DND-41 (cell line): Measurements from ENCODE around the gene RABGAP1.

Experiments
- ATAC-seq: fragments of 200-7000 bp; cut with Tn5 transposase; 3 replicates; pipeline ENCODE4 v1.9.1; 2021; ENCODE audit warnings: low read depth; ENCODE audit not compliant: insufficient read depth
- DNase-seq: peaks from one replicate; pipeline ENCODE4 v3.0.0-alpha.2; 2020
- H2AFZ ChIP-seq: 2 replicates; pipeline ENCODE4 v1.6.0; 2012; ENCODE audit warnings: low read depth, low read length
- H3K27ac ChIP-seq: 2 replicates; pipeline ENCODE4 v1.5.1; 2012; ENCODE audit warnings: low read length, inconsistent platforms
- H3K27me3 ChIP-seq: fragments of 200-600 bp; sonication (generic); 2 replicates; pipeline ENCODE4 v1.6.0; 2012; ENCODE audit warnings: low read length, mild to moderate bottlenecking, inconsistent platforms; ENCODE audit not compliant: insufficient read depth, poor library complexity
- H3K36me3 ChIP-seq: 2 replicates; pipeline ENCODE4 v1.5.1; 2012; ENCODE audit warnings: low read length, inconsistent platforms; ENCODE audit not compliant: insufficient read depth
- H3K4me1 ChIP-seq: 2 replicates; pipeline ENCODE4 v1.5.1; 2012; ENCODE audit warnings: mild to moderate bottlenecking, low read length; ENCODE audit not compliant: insufficient read depth
- H3K4me2 ChIP-seq: 2 replicates; pipeline ENCODE4 v1.6.0; 2012; ENCODE audit warnings: mild to moderate bottlenecking, moderate library complexity, low read length, inconsistent platforms; ENCODE audit not compliant: insufficient read depth
- H3K4me3 ChIP-seq, 2 experiments: fragments of 200-600 bp in 1 of 2; shearing (Covaris generic) in 1 of 2; 2 replicates each; pipeline ENCODE4 v1.5.1; 2012 to 2016; ENCODE audit warnings: inconsistent platforms in 2 of 2, low read length in 2 of 2, mild to moderate bottlenecking in 2 of 2, low read depth in 1 of 2, moderate library complexity in 1 of 2
- H3K79me2 ChIP-seq: 2 replicates; pipeline ENCODE4 v1.6.0; 2012; ENCODE audit warnings: low read length, inconsistent platforms; ENCODE audit not compliant: insufficient read depth
- H3K9ac ChIP-seq: 2 replicates; pipeline ENCODE4 v1.6.0; 2012; ENCODE audit warnings: low read depth, mild to moderate bottlenecking, inconsistent platforms, low read length, moderate library complexity
- H3K9me3 ChIP-seq: 2 replicates; pipeline ENCODE4 v1.5.1; 2012; ENCODE audit warnings: low read length, moderate library complexity, mild to moderate bottlenecking, inconsistent platforms; ENCODE audit not compliant: insufficient read depth, severe bottlenecking
- H4K20me1 ChIP-seq: 2 replicates; pipeline ENCODE4 v1.6.0; 2012; ENCODE audit warnings: low read length; ENCODE audit not compliant: insufficient read depth
- CTCF ChIP-seq: IDR thresholded peaks from 2 replicates; pipeline ENCODE4 v1.5.1; 2012; ENCODE audit warnings: borderline replicate concordance, low read length, moderate library complexity, mild to moderate bottlenecking; ENCODE audit not compliant: poor library complexity, severe bottlenecking; ENCODE audit errors: extremely low read depth
- EZH2 ChIP-seq: IDR thresholded peaks from 3 replicates; pipeline ENCODE4 v1.6.1; 2012; ENCODE audit warnings: borderline replicate concordance, low read depth, mild to moderate bottlenecking, moderate library complexity, low read length, inconsistent platforms; ENCODE audit not compliant: severe bottlenecking

The RABGAP1 gene

GRCh38 chr9:122954253-122954691 lies 13.5 kb downstream of the RABGAP1 start:
- Histone ChIP-seq H2AFZ (no peak overlapping the region), H3K79me2 (peaks cover 60% of the 10 kb centered on the region), H4K20me1 (no peaks in the 10 kb centered on the region; the same call in 1 of the 2 replicates), H3K9ac (no peak overlapping the region), H3K27me3 (no peaks in the 10 kb centered on the region), H3K9me3 (no peaks in the 10 kb centered on the region), H3K4me1 (no peaks in the 10 kb centered on the region), H3K36me3 (no peaks in the 10 kb centered on the region), H3K27ac (no peak overlapping the region), H3K4me3 (no peak overlapping the region), H3K4me2 (no peak overlapping the region)
- TF ChIP-seq CTCF: no peak
- no peak for TF ChIP-seq EZH2
- DNase-seq: no peak
- no peak for ATAC-seq

- TF ChIP-seq CTCF: no peak
- TF ChIP-seq EZH2: no peak
- no peaks in the 10 kb centered on the region for H3K27me3 ChIP-seq
- DNase-seq: no peak
- H4K20me1 ChIP-seq: no peaks in the 10 kb centered on the region; the same call in 1 of the 2 replicates
- no peaks in the 10 kb centered on the region for H3K4me1 ChIP-seq
- no peak overlapping the region for H3K9ac ChIP-seq
- peaks cover 47% of the 10 kb centered on the region for H3K79me2 ChIP-seq
- ATAC-seq: no peak
- no peaks in the 10 kb centered on the region for H3K9me3 ChIP-seq
- no peak overlapping the region for H2AFZ ChIP-seq
- no peak overlapping the region for H3K4me2 ChIP-seq
- no peak overlapping the region for H3K4me3 ChIP-seq
- peaks cover 13% of the 10 kb centered on the region; the same call in 1 of the 2 replicates for H3K36me3 ChIP-seq
- H3K27ac ChIP-seq: no peak overlapping the region
Measured at GRCh38 chr9:122955961-122956360, 15.1 kb downstream of the RABGAP1 start.

- H3K36me3 ChIP-seq: peaks cover 13% of the 10 kb centered on the region; the same call in 1 of the 2 replicates
- no peak overlapping the region for H2AFZ ChIP-seq
- TF ChIP-seq CTCF (no peak), EZH2 (no peak)
- no peaks in the 10 kb centered on the region for H4K20me1 ChIP-seq
- ATAC-seq (no peak), DNase-seq (no peak)
- no peak overlapping the region for H3K9ac ChIP-seq
- H3K79me2 ChIP-seq: peaks cover 3% of the 10 kb centered on the region; the same call in 1 of the 2 replicates
- H3K27ac ChIP-seq: no peak overlapping the region
- H3K4me2 ChIP-seq: no peak overlapping the region
- no peak overlapping the region for H3K4me3 ChIP-seq
- no peaks in the 10 kb centered on the region for H3K27me3 ChIP-seq
- H3K4me1 ChIP-seq: no peaks in the 10 kb centered on the region
- no peaks in the 10 kb centered on the region for H3K9me3 ChIP-seq
Measured at GRCh38 chr9:122961139-122961538, 20.3 kb downstream of the RABGAP1 start.

GRCh38 chr9:122975196-122975595 lies 34.4 kb downstream of the RABGAP1 start:
- Histone ChIP-seq H2AFZ (no peak overlapping the region), H3K36me3 (peaks cover 2% of the 10 kb centered on the region; the same call in 1 of the 2 replicates), H3K4me3 (no peak overlapping the region), H4K20me1 (no peaks in the 10 kb centered on the region), H3K4me1 (no peaks in the 10 kb centered on the region), H3K4me2 (no peak overlapping the region), H3K27ac (no peak overlapping the region), H3K79me2 (no peaks in the 10 kb centered on the region), H3K9me3 (no peaks in the 10 kb centered on the region), H3K27me3 (no peaks in the 10 kb centered on the region), H3K9ac (no peak overlapping the region)
- TF ChIP-seq CTCF: no peak
- no peak for TF ChIP-seq EZH2
- no peak for DNase-seq
- ATAC-seq: no peak
